PC-9 (cell line): ENCODE data around the gene ELL2.

ENCODE experiments used
- EZH2 ChIP-seq: fragments of 200-600 bp; sonication (generic); IDR thresholded peaks from 2 replicates; pipeline ENCODE4 v1.8.0; 2017; ENCODE audit warnings: antibody characterized with exemption, low read depth
- TF ChIP-seq, protein P1 (sequence below): fragments of 200-600 bp; sonication (generic); conservative IDR thresholded peaks from 2 replicates; pipeline ENCODE4 v1.6.1; 2017; ENCODE audit warnings: mixed run types, antibody characterized with exemption, mild to moderate bottlenecking, moderate library complexity

DNA sequence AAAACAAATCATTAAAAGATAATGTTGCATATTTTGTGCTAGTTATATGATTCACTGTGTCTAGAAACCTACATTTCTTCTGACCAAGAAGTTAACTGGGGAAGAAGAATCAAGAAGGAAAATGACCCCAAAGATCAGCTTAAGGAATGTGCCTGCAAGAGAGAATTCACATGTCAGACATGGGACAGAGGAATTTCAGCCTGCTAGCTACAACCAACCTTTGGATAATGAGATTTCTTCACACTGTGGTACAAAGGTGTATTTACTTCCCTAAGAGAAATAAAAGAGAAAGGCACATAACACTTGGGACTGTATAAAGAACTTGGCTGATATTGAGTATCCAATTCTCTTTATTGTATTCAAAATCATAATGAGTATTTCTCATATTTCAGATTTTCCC, 39.6 kb upstream of the ELL2 start:
- TF ChIP-seq, protein P1, sequence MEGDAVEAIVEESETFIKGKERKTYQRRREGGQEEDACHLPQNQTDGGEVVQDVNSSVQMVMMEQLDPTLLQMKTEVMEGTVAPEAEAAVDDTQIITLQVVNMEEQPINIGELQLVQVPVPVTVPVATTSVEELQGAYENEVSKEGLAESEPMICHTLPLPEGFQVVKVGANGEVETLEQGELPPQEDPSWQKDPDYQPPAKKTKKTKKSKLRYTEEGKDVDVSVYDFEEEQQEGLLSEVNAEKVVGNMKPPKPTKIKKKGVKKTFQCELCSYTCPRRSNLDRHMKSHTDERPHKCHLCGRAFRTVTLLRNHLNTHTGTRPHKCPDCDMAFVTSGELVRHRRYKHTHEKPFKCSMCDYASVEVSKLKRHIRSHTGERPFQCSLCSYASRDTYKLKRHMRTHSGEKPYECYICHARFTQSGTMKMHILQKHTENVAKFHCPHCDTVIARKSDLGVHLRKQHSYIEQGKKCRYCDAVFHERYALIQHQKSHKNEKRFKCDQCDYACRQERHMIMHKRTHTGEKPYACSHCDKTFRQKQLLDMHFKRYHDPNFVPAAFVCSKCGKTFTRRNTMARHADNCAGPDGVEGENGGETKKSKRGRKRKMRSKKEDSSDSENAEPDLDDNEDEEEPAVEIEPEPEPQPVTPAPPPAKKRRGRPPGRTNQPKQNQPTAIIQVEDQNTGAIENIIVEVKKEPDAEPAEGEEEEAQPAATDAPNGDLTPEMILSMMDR, result no peak
- TF ChIP-seq EZH2, result no peak
